Neural progenitor cell (in vitro differentiated cells): ENCODE results near the gene SAA4. TPM values are rescaled to one million over a fixed set of nuclear protein-coding genes. Genes with fewer than 3 reads are reported as not detected.
"Not testable (repeated sequence)": the region's sequence is repeated elsewhere in the genome, so short reads cannot be mapped to it uniquely, and the experiment has no call there.

Experiments used
- DNase-seq: peaks from one replicate; pipeline ENCODE4 v3.0.0-alpha.2; 2016; ENCODE audit warnings: low spot score
- H2AFZ ChIP-seq: fragments of 200-600 bp; sonication (generic); replicated peaks from 2 replicates; pipeline ENCODE4 v1.6.1; 2016; ENCODE audit warnings: antibody characterized with exemption
- H3F3A ChIP-seq: fragments of 200-600 bp; sonication (generic); 2 replicates; pipeline ENCODE4 v1.6.1; 2016; ENCODE audit warnings: antibody characterized with exemption, low read depth
- H3K27ac ChIP-seq: fragments of 200-600 bp; sonication (generic); 2 replicates; pipeline ENCODE4 v1.5.1; 2016; ENCODE audit warnings: mild to moderate bottlenecking
- H3K27me3 ChIP-seq: fragments of 200-600 bp; sonication (generic); 2 replicates; pipeline ENCODE4 v1.6.1; 2016; ENCODE audit warnings: mild to moderate bottlenecking, moderate library complexity
- H3K36me3 ChIP-seq: fragments of 200-600 bp; sonication (generic); 2 replicates; pipeline ENCODE4 v1.5.1; 2016
- H3K4me1 ChIP-seq: fragments of 200-600 bp; sonication (generic); 2 replicates; pipeline ENCODE4 v1.6.1; 2016; ENCODE audit warnings: mixed run types
- H3K4me2 ChIP-seq: fragments of 200-600 bp; sonication (generic); 2 replicates; pipeline ENCODE4 v1.6.1; 2016
- H3K4me3 ChIP-seq: fragments of 200-600 bp; sonication (generic); 2 replicates; pipeline ENCODE4 v1.5.1; 2016
- H3K79me2 ChIP-seq: fragments of 200-600 bp; sonication (generic); 2 replicates; pipeline ENCODE4 v1.6.1; 2016; ENCODE audit warnings: low read depth
- H3K9ac ChIP-seq: fragments of 200-600 bp; sonication (generic); 2 replicates; pipeline ENCODE4 v1.6.1; 2016
- H3K9me3 ChIP-seq: fragments of 200-600 bp; sonication (generic); 2 replicates; pipeline ENCODE4 v1.5.1; 2016; ENCODE audit warnings: low read depth
- H4K20me1 ChIP-seq: fragments of 200-600 bp; sonication (generic); 2 replicates; pipeline ENCODE4 v1.6.1; 2016; ENCODE audit warnings: low read depth
- H3K27ac Mint-ChIP-seq: 3 replicates; pipeline ENCODE4 v1.8.0; 2021; ENCODE audit warnings: mixed read lengths
- H3K27me3 Mint-ChIP-seq: 2 replicates; pipeline ENCODE4 v1.8.0; 2022; ENCODE audit warnings: low read depth, mild to moderate bottlenecking, inconsistent platforms, moderate library complexity, mixed read lengths; ENCODE audit not compliant: insufficient read depth
- H3K36me3 Mint-ChIP-seq: 3 replicates; pipeline ENCODE4 v1.8.0; 2021; ENCODE audit warnings: mixed read lengths
- H3K4me1 Mint-ChIP-seq: 3 replicates; pipeline ENCODE4 v1.8.0; 2021; ENCODE audit warnings: mixed read lengths
- H3K4me3 Mint-ChIP-seq: 3 replicates; pipeline ENCODE4 v1.8.0; 2021; ENCODE audit warnings: mild to moderate bottlenecking, moderate library complexity, mixed read lengths
- H3K9me3 Mint-ChIP-seq: 3 replicates; pipeline ENCODE4 v1.8.0; 2020; ENCODE audit warnings: mixed read lengths
- CTCF ChIP-seq: fragments of 200-600 bp; sonication (generic); IDR thresholded peaks from 2 replicates; pipeline ENCODE4 v1.5.1; 2017; ENCODE audit warnings: antibody characterized with exemption, mild to moderate bottlenecking
- EZH2 ChIP-seq: fragments of 200-600 bp; sonication (generic); IDR thresholded peaks from 2 replicates; pipeline ENCODE4 v1.6.1; 2017; ENCODE audit warnings: antibody characterized with exemption, mild to moderate bottlenecking, moderate library complexity
- EZH2phosphoT487 ChIP-seq: fragments of 200-600 bp; sonication (generic); IDR thresholded peaks from 2 replicates; pipeline ENCODE4 v1.6.1; 2017; ENCODE audit warnings: antibody characterized with exemption
- total RNA-seq: library from RNA; depleted of rRNA; stranded (reverse); fragments of >200 nt; gene quantifications from 2 replicates; pipeline ENCODE4 v1.2.3, GENCODE V29; 2015; ENCODE audit warnings: low replicate concordance

The SAA4 gene
- total RNA-seq, 1 donor from 2014 or later, result not detected

- no peaks in the 10 kb centered on the region for H3F3A ChIP-seq
- Mint-ChIP-seq H3K36me3 (no peaks in the 10 kb centered on the region), H3K9me3 (no peaks in the 10 kb centered on the region), H3K4me3 (no peak overlapping the region), H3K27me3 (no peaks in the 10 kb centered on the region), H3K27ac (no peak overlapping the region), H3K4me1 (no peaks in the 10 kb centered on the region)
- no peak overlapping the region for H3K27ac ChIP-seq
- no peaks in the 10 kb centered on the region for H3K36me3 ChIP-seq
- no peaks in the 10 kb centered on the region for H3K4me1 ChIP-seq
- H3K4me2 ChIP-seq, result no peak overlapping the region
- no peak for DNase-seq
- no peaks in the 10 kb centered on the region for H3K27me3 ChIP-seq
- H3K9me3 ChIP-seq, result no peaks in the 10 kb centered on the region
- no peak for TF ChIP-seq EZH2
- TF ChIP-seq EZH2phosphoT487, result no peak
- TF ChIP-seq CTCF, result no peak
- H3K9ac ChIP-seq, result no peak overlapping the region
- no peak overlapping the region for H2AFZ ChIP-seq
- H3K79me2 ChIP-seq, result no peaks in the 10 kb centered on the region
- no peaks in the 10 kb centered on the region for H4K20me1 ChIP-seq
- no peak overlapping the region for H3K4me3 ChIP-seq
Observed at GRCh38 chr11:18264677-18265555, 28.3 kb upstream of the SAA4 start.

GRCh38 chr11:18264035-18264434 is 27.4 kb upstream of the SAA4 start:
- no peak for TF ChIP-seq EZH2phosphoT487
- no peak for TF ChIP-seq EZH2
- TF ChIP-seq CTCF, result no peak
- H3K27me3 Mint-ChIP-seq, result no peaks in the 10 kb centered on the region
- no peak overlapping the region for H3K4me3 Mint-ChIP-seq
- no peak for DNase-seq
- H3K79me2 ChIP-seq, result no peaks in the 10 kb centered on the region
- no peaks in the 10 kb centered on the region for H3K4me1 Mint-ChIP-seq
- H2AFZ ChIP-seq, result no peak overlapping the region
- no peaks in the 10 kb centered on the region for H3K4me1 ChIP-seq
- H3K27ac ChIP-seq, result no peak overlapping the region
- H3K27me3 ChIP-seq, result no peaks in the 10 kb centered on the region
- no peak overlapping the region for H3K4me3 ChIP-seq
- H3K36me3 Mint-ChIP-seq, result no peaks in the 10 kb centered on the region
- H4K20me1 ChIP-seq, result no peaks in the 10 kb centered on the region
- no peak overlapping the region for H3K9ac ChIP-seq
- no peak overlapping the region for H3K27ac Mint-ChIP-seq
- H3K4me2 ChIP-seq, result no peak overlapping the region
- no peaks in the 10 kb centered on the region for H3K9me3 ChIP-seq
- H3K36me3 ChIP-seq, result no peaks in the 10 kb centered on the region
- H3K9me3 Mint-ChIP-seq, result no peaks in the 10 kb centered on the region
- no peaks in the 10 kb centered on the region for H3F3A ChIP-seq

GRCh38 chr11:18262681-18263350 is 26.2 kb upstream of the SAA4 start:
- not testable (repeated sequence) for H4K20me1 ChIP-seq, H3K79me2 ChIP-seq, H3K27ac ChIP-seq, H3K4me2 ChIP-seq, H3K27me3 ChIP-seq, H3K4me3 ChIP-seq, H3K4me1 Mint-ChIP-seq, H3K9me3 ChIP-seq, H3K9ac ChIP-seq, H2AFZ ChIP-seq, H3F3A ChIP-seq, H3K4me3 Mint-ChIP-seq, H3K36me3 Mint-ChIP-seq, H3K9me3 Mint-ChIP-seq, H3K36me3 ChIP-seq, H3K27ac Mint-ChIP-seq, H3K27me3 Mint-ChIP-seq, H3K4me1 ChIP-seq
- DNase-seq, result peak; percentile 6

- Mint-ChIP-seq H3K9me3 (no peaks in the 10 kb centered on the region), H3K27me3 (no peaks in the 10 kb centered on the region), H3K27ac (no peak overlapping the region), H3K4me3 (no peak overlapping the region), H3K36me3 (no peaks in the 10 kb centered on the region), H3K4me1 (no peaks in the 10 kb centered on the region)
- no peak overlapping the region for H2AFZ ChIP-seq
- H3K79me2 ChIP-seq, result no peaks in the 10 kb centered on the region
- H3K9ac ChIP-seq, result no peak overlapping the region
- DNase-seq, result no peak
- no peak overlapping the region for H3K4me2 ChIP-seq
- no peaks in the 10 kb centered on the region for H3F3A ChIP-seq
- H3K4me1 ChIP-seq, result no peaks in the 10 kb centered on the region
- TF ChIP-seq EZH2, result no peak
- no peak for TF ChIP-seq EZH2phosphoT487
- H3K27ac ChIP-seq, result no peak overlapping the region
- no peaks in the 10 kb centered on the region for H4K20me1 ChIP-seq
- no peaks in the 10 kb centered on the region for H3K27me3 ChIP-seq
- H3K36me3 ChIP-seq, result no peaks in the 10 kb centered on the region
- H3K4me3 ChIP-seq, result no peak overlapping the region
- H3K9me3 ChIP-seq, result no peaks in the 10 kb centered on the region
Observed at GRCh38 chr11:18261721-18262120, 25.1 kb upstream of the SAA4 start.
